ENCODE data around the gene BSND.

The BSND gene

DNA sequence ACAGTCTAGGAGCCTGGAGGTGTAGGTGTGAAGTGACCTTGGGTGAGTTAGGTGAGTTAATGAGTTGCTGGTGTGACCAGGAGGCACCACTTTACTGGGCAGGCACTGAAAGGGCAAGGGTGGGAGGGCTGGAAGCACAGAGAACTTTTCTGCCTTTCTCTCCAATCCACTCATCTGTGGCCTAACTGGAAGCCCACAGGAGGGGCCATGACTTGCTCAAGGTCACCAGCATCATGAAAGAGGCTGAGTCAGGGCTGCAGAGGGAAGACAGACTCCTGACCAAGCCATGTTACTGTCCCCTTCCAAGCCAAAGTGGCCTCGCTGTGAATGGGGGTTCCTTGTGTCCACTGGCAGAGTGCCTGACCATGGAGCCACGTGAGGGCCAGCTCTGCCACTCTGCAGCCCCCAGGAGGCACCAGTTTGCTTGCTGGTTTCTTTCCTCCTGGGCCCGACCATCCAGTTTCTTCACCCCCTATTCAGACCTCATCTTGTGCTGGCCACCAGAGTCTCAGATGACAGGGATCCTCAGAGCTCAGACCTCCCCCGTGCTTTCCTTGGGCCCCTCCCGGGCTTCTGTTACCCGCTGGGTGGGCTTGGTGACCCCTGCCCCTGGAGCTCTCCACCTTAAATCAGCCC, 4.3 kb upstream of the BSND start:
- no peak for ATAC-seq

GRCh38 chr1:54995013-54995760, 3.5 kb upstream of the BSND start:
- no peak for ATAC-seq

- peak; percentile 45 to 58 for ATAC-seq
Measured at GRCh38 chr1:54995835-54996234, 2.9 kb upstream of the BSND start.

DNA sequence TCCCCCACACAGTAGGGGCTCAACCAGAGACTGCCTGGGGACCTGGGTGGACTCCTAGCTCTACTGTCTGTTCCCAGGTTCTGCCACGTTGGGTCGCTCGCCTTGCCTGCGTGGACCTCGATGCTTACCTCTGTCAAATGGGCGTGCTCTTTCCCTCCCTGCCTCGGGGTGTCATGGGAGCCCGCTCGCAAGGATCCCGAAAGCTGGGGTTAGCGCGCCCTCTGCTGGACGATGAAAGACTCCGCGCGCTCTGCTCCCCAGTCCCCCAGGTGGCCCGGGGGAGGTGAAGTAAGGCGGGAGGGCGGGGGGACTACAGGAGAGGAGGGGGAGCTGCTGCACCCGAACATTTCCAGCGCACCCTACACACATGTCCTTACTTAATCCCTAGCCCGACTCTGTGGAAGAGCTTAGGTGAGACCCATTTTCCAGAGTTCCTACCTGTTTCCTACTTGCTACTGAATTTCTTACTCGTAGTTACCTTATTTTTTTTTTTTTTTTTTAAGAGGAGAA, 2.3 kb upstream of the BSND start:
- ATAC-seq, result peak; percentile 75 to 79

- ATAC-seq, result no peak
Measured at GRCh38 chr1:54996869-54997710, 1.6 kb upstream of the BSND start.

DNA sequence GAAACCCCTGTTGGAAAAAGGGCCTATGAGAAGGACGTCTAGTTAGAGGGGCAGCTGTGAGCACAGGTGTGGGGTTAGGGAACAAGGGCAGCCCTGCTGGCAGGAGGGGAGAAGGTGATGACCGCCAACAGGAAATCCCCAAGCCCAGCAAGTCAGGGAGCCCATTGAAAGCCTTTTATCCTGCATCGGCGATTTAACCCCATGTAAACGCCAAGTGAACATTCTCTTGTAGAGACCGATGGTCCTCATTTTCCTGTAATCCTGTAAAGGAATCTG, 1.1 kb upstream of the BSND start:
- ATAC-seq, result no peak

- ATAC-seq, result no peak
Measured at GRCh38 chr1:54998100-54998499, 633 bp upstream of the BSND start.

DNA sequence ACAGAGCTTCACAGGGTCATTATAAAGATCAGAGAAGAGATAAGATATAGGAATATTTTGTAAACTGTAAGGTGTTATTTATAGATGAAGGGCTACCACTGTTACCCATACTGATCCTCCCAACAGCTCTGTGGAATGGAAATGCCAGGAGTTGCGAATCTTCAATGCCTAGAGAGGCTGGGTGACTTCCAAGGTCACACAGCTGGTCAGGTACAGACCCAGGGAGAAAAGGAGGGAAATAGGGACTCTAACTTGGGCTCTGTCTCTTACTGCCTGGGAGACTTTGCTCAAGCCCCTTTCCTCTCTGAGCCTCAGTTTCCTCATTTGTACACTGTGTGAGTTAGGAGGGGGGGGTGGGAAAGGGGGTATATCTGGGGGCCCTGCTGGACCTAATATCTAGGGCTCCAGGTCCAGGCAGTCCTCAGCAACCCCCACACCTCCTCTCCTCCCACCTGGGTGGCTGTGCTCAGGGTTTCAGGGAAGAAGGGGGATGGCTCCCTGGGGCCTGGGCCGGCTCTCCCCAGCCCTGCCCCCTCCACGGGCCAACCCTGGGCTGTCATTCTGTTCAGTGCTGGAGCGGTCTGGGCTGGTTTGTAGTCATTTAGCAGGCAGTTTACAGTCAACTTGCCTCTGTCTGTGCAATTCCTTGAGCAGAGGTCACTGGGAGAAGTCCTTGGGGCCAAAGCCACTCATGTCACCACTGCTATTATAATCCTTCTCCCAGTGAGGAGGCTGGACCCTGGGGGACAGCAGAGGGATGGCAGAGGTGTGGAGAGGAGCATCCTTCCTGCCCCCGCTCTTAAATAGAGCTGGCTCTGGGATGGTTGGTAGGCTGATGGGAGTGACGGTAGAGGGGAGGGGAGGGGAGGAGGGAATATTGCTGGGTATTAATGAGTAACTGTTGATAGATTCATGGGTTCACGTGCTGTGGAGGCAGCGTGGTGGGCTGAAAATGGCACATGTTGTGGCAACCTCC, 1.7 kb downstream of the BSND start:
- ATAC-seq, result no peak

DNA sequence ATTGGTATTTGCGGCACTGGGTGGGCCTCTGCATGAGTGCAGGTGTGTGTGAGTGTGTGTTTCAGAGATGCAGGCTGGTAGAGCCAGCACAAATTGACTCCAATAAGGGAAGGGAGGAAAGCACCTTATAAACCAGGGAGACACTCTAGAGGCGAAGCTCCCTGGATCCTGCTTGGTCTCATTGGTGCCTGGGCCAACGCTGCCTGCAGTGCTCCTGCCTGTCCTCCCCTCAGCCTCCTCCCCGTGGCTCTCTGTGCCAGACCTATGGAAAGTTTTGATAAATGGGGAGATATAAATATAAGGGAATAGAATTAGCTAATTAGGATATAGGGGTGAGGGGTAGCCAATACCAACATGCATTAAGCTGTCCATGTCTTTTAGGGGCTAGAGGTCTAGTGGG, 2.6 kb downstream of the BSND start:
- ATAC-seq, result no peak

GRCh38 chr1:55002686-55003085, 4.0 kb downstream of the BSND start:
- ATAC-seq, result no peak

DNA sequence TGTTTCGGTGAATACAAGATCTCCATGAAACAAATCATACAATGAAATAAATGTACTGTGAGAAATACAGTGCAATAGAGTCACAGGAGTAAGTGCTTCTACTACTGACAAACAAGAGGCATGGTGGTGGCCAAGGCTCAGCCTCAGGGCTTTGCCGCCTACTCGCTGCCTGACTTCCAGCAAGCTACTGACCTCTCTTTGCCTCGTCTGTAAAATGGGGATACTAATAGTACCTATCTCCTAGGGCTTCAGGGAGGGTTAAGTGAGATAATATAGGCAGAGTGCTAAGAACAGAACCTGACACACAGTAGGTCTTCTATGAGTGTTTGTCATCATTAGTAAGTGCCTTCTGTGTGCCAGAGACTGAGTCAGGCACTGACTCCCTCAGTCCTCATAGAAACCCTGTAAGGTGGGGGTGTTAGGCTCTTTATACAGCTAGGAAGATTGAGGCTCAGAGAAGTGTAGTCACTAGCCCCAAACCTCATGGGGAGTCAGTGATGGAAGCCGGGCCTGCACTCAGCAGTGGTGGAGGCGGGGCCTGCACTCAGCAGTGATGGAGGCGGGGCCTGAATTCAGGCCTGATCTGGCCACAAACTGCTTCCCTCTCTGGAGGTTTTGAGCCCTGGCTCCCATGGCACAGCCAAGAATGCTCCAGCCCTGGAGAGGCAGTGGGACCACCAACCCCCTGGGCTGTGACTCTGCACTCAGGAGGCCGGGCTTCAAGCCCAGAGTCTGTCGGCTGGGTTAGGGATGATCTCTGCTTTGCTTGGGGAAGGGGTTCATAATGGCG, 6.8 kb downstream of the BSND start:
- peak in 1 of 2 donors; percentile 20 for ATAC-seq

DNA sequence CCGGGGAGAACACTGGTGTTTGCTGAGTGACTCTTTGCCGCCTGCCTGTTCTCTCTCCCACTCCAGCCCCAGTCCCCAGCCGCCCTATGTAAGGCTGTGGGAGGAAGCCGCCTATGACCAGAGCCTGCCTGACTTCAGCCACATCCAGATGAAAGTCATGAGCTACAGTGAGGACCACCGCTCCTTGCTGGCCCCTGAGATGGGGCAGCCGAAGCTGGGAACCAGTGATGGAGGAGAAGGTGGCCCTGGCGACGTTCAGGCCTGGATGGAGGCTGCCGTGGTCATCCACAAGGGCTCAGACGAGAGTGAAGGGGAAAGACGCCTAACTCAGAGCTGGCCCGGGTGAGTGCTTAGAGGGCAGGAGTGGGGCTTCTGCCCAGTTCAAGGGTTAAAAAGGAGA, 8.2 kb downstream of the BSND start:
- ATAC-seq, result no peak

GRCh38 chr1:55007625-55008024, 8.9 kb downstream of the BSND start:
- ATAC-seq, result no peak

- ATAC-seq, result no peak
Measured at GRCh38 chr1:55010194-55010886, 11.6 kb downstream of the BSND start.

DNA sequence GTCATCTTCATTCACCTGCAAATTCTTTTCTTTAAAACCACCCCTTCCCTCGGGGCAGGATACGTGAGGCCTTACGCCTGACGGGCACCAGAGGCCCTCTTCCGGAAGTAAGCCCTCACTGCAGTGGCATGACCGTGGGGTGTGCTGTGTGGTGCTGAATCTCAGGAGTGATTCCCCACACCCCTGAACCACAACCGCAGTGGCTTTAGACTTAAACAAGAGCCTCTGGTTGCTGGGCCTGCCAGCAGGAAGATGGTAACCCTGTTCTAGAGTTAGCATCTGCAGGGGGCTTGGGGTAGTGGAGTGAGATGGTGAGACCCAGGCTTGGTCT, 12.1 kb downstream of the BSND start:
- no peak for ATAC-seq

DNA sequence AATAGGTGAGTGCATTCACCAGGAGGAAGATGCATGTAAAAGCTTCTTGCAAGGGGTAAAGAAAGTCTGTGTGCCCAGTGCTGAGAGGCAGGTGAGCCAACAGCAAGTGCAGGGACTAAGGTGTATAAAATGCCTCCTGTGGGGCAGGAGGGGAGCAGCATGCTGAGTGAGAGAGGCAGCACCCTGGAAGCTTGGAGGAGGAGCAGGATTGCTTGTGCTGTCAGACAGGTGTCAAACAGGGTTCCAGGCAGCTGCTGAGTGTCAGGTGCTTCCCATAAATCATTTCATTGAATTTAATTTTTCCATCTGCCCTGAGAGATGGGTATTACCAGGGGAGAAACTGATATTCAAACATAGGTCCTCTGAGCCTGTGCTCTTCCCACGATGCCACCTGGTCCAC, 13.9 kb downstream of the BSND start:
- no peak for ATAC-seq

- no peak for ATAC-seq
Measured at GRCh38 chr1:55015123-55015522, 16.4 kb downstream of the BSND start.

GRCh38 chr1:55015731-55016620, 17.2 kb downstream of the BSND start:
- ATAC-seq, result no peak

DNA sequence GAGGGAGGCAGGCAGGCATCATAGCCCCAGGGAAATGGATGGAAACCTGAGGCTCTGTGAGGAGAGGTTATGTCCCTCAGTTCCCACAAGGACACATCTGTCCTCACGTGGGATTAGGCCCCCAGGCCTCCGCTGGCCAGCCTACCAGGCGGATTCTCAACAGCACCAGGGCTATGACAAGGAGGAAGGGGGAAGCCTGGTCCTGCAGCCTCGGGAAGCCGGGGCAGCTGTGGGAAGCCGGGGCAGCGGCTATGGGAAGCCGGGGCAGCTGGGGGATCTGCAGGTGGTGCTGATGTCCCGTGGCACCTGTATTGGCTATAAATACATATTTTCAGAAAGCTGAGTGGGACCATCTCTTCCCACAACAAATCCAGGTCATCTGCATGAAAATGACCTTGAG, 19.7 kb downstream of the BSND start:
- ATAC-seq, result no peak

- peak; percentile 56 to 62 for ATAC-seq
Measured at GRCh38 chr1:55021942-55022546, 23.3 kb downstream of the BSND start.
